ENCODE measurements around the gene KIAA0408.
A peak's percentile ranks its signal among the peaks of the same experiment; 100 is the strongest.

KIAA0408 gene

GRCh38 chr6:127459231-127459641 is at the start of gene KIAA0408:
TSS of gene KIAA0408 (minus strand) at chr6:127459389. CDS start at chr6:127453981, 5,408 bp downstream.
- DNase-seq, result no peak

DNA sequence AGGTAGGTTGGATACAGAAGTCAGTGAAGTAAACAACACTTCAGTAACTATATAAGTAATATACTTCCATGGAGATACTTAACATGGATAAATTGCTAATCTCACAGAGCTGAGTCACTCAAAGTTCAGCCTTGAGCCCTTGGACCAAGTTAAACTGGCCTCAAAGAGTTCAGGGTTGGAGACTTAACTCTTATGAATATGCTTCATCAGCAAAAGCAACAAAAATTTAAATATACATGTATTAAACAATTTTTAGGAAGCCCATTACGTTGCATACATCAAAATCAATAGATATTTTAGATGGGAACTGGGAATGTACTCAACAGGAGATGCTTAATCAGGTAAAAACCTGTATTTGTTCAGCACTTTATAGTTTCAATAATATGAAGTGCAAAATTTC is 47.7 kb upstream of the KIAA0408 start:
- DNase-seq, result no peak

- DNase-seq, result no peak
Observed at GRCh38 chr6:127503022-127503421, 43.8 kb upstream of the KIAA0408 start.

DNA sequence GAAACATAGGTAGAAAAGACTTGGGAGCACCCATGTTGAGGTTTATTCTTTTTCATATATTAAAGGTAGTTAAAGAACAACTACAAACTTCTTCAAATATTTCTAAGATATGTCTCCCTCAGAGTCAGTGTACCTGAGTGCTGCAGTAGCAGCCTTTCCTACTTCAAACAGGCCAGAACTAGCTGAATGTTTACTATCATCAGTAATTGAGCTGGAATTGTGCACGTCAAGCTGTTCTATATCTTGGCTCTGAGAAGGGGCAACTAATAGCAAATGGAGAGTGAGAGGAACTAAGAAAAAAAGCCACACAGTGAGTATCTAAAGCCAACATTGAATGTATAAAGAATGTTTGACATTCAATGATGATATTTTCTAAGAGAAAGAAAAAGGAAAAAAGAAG is 38.2 kb upstream of the KIAA0408 start:
- no peak for DNase-seq

DNA sequence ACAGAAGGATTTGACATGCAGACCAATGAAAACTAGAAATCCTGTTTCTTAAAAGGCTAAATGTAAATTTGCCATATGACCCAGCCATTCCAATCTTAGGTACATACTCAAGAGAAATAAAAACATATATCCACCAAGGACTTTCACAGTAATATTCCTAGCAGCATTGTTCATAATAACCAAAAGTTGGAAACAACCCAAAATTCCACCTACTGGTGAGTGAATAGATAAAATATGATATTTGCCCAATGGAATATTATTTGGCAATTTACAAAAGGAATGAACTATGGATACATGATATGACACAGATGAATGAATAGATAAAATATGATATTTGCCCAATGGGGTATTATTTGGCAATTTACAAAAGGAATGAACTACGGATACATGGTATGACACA is 37.3 kb upstream of the KIAA0408 start:
- no peak for DNase-seq

GRCh38 chr6:127494240-127494767 is 35.1 kb upstream of the KIAA0408 start:
- no peak for DNase-seq

DNA sequence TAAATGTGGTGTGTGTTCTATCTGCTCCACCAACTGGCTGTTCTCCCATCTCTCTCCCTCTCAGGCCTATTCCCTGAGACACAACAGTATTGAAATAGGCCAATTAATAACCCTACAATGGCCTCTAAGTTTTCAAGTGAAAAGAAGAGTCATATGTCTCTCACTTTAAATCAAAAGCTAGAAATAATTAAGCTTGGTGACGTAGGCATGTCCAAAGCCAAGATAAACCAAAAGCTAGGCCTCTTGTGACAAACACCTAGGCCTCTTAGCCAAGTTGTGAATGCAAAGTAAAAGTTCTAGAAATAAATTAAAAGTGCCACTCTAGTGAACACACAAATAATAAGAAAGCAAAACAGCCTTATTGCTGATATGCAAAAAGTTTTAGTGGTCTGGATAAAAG is 30.1 kb upstream of the KIAA0408 start:
- DNase-seq, result no peak

GRCh38 chr6:127486934-127487333 is 27.7 kb upstream of the KIAA0408 start:
- DNase-seq, result no peak

DNA sequence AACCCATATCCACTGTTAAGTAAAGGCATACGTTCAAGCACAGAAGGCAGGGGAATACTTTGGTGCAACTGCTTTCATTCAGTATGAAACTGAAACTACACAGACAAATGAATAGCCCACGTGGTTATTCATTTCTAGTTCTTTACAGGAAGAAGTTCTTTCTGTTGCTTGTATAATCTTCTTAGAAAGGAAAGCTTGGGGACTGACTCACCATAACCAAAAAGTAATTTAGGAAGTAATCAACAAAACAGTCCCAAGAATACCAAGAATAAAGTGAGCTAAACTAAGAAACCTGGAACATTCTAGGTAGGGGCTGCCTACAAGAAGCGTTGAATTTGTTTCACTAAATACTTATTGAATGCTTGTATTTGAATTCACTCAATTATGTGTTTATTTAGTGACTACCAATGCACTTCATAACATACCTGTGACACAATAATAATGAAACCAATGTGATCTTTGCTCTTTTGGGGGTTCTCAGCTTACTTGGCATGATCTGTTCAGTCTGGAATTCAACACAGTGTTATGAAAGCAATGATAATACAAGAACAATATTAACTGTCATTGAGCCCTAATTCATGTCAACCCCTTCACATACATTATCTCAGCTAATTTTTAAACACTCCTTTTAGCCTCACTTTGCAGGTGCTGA is 25.1 kb upstream of the KIAA0408 start:
- DNase-seq, result no peak

DNA sequence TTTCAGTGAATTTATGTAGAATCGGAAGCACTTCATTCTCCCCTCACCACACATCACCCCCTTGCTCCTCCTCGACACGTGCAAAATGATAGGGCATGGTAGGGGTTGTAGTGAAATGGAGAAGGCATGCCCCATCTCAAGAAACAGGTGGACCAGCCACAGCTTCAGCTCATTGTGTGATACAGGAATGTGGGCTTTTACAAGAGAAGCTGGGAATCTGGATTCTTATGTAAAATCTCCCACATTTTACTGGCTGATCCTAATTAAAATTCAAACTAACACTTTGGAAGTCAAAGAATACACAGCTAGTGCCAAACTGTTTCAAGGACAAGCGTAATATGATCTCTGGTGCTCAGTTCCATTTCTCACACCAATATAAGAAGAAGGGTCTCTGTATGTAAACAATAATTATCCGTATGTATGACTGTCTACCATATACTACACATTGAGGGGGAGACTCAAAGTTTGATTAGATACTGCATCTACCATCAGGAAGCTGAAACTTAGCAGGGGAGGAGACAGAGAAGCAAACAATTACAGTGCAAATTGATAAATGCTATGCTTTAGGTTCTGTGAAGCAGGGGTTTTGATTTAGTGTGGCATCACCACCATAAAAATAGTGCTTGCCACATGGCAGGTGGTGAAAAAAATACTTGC is 24.3 kb upstream of the KIAA0408 start:
- DNase-seq, result no peak

DNA sequence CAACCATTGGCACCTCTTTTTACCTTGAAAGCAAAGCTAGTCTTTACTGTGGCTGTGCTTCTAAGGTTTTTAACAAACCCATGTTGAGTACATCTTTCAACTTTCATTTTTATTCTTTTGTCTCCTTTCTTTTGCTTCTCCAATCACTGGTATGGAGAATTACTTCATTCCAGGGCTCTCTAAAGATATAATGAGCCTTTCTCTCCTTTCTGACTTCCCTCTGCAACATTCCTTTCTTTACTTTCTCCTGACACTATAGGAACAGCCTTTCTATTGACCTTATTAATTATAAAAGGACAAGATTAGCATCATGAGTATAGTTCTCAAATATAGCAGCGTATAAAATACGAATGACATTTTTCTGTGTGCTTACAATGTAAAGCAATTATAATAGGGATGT is 23.1 kb upstream of the KIAA0408 start:
- no peak for DNase-seq

DNA sequence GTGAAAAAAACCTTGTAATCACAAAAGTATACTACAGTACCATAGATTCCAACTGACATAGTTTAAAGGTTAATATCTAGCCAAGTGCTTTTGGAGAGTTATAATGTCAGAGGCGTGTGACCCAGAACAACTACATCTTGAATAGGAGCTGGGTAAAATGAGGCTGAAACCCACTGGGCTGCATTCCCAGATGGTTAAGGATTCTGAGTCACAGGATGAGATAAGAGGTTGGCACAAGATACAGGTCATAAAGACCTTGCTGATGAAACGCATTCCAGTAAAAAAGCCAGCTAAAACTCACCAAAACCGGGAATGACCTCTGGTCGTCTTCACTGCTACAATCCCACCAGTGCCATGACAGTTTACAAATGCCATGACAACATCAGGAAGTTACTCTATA is 22.4 kb upstream of the KIAA0408 start:
- no peak for DNase-seq

GRCh38 chr6:127481111-127481510 is 21.9 kb upstream of the KIAA0408 start:
- DNase-seq, result no peak

DNA sequence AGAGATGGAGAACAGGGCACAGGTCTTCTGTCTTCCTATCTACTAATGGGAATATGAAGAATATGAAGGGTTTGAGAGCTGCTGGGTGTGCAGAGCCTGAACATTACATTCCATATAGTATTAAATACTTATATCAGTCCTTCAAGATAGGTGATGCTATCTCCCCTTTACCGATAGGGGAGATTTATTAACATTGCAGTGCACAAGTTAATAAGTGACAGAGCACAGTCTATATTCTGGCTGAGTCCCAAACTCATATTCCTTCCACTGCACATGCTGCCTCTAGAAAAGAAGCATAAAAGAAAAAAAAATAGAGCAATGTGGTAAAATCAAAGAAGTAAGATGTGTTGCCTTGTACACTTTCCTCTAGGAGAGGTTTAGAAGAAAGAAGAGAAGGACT is 18.5 kb upstream of the KIAA0408 start:
- no peak for DNase-seq

DNA sequence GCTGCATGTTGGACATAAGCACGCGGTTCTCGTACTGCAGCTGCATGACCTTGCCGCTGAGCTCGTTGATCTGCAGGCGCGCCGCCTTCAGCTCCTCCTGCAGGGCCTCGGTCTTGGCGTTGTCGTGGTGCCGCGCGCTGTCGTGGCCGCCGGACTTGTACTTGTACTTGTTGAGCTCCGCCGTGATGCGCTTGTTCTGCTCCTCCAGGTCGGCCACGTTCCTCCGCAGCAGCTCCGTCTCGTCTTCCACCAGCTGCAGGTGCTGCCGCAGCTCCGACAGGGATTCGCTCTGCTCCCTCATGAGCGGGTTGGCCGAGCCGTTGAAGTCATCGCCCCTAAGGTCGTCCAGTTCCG is 16.6 kb upstream of the KIAA0408 start:
- DNase-seq, result no peak

DNA sequence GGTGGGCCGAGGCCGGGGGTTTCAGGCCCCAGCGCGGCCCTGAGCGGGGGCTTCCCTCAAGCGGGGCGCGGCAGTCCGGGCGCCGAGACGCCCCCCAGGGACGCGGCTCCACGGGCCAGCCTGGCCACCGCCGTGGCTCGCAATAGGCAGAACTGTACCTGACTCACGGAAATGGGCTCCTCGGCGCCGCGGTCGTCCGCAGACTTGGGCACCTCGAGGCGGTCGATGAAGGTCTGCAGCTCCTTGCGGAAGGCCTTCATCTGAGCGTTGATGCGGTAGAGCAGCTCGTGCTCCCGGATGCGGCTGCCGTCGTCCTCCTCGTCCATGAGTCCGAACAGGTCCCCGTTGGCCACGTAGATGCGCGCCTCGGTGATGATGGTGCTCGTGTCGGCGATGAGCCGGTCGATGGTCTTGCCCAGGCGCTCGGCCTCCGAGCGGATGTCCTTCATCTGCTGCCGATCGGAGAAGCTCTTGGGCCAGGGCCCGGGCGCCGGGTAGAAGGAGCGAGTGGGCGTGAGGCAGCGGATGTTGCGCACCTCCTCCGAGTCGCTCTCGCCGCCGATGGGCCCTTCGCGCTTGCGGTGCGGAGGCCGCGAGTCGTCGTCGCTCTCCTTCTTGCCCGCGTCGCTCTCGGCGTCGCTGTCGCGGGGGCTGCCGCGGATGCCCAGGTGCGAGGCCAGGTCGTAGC is 16.1 kb upstream of the KIAA0408 start:
- DNase-seq, result no peak

DNA sequence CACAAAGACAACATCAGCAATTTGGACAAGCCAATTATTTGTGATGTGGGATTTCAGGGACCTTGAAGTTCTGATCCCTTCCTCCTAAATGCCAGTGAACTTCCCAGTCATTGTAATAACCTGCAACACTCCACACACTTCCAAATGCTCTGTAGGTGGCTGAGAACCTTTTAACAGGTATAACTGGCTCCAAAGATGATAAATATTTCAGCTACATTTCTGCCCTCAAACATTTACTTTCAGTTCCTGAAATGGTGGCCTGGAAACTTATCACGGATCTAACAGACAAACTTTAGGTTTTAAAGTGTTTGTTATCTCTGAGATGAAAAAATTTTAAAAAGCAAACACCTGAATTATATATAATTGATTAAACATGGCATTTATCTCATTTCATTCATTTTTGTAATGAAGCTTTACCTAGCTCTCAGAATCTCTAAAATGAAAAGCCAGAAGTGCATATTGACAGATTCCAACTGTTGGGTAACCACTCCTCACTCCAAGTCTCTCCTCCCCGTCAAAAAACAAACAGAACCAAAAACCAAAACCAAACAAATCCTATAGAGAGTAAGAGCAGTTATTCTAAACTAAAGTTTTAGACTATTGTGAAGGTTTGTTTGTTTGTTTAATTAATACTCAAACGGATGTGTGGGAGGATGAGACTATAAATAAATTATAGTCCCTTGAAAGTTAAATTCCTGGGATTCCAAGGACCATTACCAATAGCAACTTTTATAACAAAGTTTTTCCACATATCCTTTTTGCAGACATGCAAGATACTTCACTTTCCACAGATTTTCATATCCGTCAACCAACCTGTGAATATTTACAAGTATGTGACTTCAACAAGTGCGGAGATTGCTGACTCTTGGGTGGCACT is 12.4 kb upstream of the KIAA0408 start:
- no peak for DNase-seq

DNA sequence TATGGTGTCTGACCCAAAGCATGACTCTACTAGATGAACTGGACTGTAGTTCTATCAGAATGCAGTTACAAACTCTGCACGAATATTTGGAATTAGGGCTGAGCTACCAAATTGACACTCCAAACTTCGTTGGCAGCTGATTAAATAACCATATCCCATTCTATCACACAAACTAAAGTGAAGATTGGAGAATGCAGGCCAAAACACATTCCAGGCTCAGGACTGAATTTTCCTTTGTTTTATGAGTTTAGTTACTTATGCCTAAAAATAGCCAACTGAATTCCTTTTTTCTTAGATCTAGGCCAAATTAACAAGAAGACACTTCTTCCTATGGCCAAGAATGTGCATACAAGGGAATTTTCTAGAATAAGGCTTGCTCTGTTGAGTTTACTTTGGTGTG is 9.7 kb upstream of the KIAA0408 start:
- DNase-seq, result no peak

- DNase-seq, result no peak
Observed at GRCh38 chr6:127466416-127466815, 7.2 kb upstream of the KIAA0408 start.

GRCh38 chr6:127464881-127465459 is 5.8 kb upstream of the KIAA0408 start:
- DNase-seq, result peak; percentile 70

- DNase-seq, result no peak
Observed at GRCh38 chr6:127464161-127464880, 5.1 kb upstream of the KIAA0408 start.

DNA sequence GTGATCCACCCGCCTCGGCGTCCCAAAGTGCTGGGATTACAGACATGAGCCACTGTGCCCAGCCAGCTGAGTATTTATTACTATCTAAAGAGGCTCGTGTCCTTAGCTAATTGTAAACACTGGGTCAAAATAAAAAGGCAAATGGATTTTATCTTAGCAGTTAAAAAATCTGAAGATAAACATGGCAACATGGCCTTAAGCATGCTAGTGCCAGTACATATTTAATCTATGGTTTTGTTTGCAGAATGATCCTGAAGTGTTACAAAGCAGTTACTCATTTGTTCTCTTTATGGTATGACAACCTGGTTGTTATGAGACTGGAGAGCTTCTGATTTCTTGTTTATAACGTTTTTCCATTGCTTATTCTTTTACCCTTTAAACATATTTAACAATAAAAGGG is 3.9 kb upstream of the KIAA0408 start:
- DNase-seq, result no peak
